Suprapubic skin (tissue), 4 donors: ENCODE measurements around the gene KCTD10.

Experiments
- EP300 ChIP-seq: sonication (generic); formaldehyde crosslinking; IDR thresholded peaks from one replicate; pipeline ENCODE4 v1.6.1; 2017; ENCODE audit warnings: antibody characterized with exemption
- POLR2A ChIP-seq, 2 donors: fragments of 450-650 bp; IDR thresholded peaks; one replicate each; pipeline ENCODE4 v1.6.1; 2017; ENCODE audit warnings: antibody characterized with exemption in 2 of 2, mild to moderate bottlenecking in 2 of 2, moderate library complexity in 2 of 2
- POLR2AphosphoS5 ChIP-seq, 3 donors: sonication (generic); formaldehyde crosslinking; IDR thresholded peaks; one replicate each; pipeline ENCODE4 v1.6.1; 2017; ENCODE audit warnings: antibody characterized with exemption in 3 of 3
- TF ChIP-seq, protein P1 (sequence below), 2 donors: fragments of 200-600 bp in 1 of 2; fragments of 450-650 bp in 1 of 2; sonication (generic) in 1 of 2; IDR thresholded peaks; one replicate each; pipeline ENCODE4 v1.5.1; 2016 to 2019; ENCODE audit warnings: antibody characterized with exemption in 2 of 2, mild to moderate bottlenecking in 1 of 2, moderate library complexity in 1 of 2

DNA sequence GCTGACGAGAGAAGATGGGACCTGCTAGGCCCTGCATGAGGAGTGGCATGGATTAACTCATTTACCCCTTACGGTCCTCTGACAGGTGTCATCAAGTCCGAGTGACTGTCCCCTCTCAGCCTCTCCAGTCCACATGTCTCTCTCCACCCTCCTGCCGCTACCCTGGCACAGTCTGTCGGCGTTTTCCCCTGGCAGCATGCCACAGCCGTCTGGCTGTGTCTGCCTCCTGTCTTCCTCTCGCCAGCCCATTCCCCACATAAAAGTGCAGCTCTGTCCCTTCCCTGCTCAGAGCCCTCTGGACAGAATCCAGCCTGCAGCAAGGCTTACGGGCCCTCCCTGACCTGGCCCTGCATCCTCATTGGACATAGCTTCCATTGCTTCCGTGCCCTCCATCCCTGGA, 46.0 kb upstream of the KCTD10 start:
- TF ChIP-seq, protein P1, sequence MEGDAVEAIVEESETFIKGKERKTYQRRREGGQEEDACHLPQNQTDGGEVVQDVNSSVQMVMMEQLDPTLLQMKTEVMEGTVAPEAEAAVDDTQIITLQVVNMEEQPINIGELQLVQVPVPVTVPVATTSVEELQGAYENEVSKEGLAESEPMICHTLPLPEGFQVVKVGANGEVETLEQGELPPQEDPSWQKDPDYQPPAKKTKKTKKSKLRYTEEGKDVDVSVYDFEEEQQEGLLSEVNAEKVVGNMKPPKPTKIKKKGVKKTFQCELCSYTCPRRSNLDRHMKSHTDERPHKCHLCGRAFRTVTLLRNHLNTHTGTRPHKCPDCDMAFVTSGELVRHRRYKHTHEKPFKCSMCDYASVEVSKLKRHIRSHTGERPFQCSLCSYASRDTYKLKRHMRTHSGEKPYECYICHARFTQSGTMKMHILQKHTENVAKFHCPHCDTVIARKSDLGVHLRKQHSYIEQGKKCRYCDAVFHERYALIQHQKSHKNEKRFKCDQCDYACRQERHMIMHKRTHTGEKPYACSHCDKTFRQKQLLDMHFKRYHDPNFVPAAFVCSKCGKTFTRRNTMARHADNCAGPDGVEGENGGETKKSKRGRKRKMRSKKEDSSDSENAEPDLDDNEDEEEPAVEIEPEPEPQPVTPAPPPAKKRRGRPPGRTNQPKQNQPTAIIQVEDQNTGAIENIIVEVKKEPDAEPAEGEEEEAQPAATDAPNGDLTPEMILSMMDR (IDR thresholded peaks at IDR 0.05), result no peak
- TF ChIP-seq POLR2AphosphoS5 (IDR thresholded peaks at IDR 0.05) (no peak), POLR2A (IDR thresholded peaks at IDR 0.05) (no peak), EP300 (no peak)
